Measurements from ENCODE around the gene NUB1.

GRCh38 chr7:151345576-151346469 lies 4.2 kb downstream of the NUB1 start:
- TF ChIP-seq ZNF274 (IDR thresholded peaks at IDR 0.05; ENCODE audit: low read depth, low read length) (no peak), YY1 (IDR thresholded peaks at IDR 0.05; ENCODE audit: insufficient read depth, insufficient read length) (no peak), SUZ12 (IDR thresholded peaks at IDR 0.05; ENCODE audit: extremely low read depth, insufficient read depth, insufficient read length) (no peak)

Data from NT2/D1 (cell line).